NCI-H1105 (cell line): ENCODE data around the gene ROCK2.
A peak's percentile ranks its signal among the peaks of the same experiment; 100 is the strongest.

Experiments used
- DNase-seq: peaks from one replicate; lab custom pipeline; 2025; lab: John Stamatoyannopoulos, UW

Gene ROCK2

DNA sequence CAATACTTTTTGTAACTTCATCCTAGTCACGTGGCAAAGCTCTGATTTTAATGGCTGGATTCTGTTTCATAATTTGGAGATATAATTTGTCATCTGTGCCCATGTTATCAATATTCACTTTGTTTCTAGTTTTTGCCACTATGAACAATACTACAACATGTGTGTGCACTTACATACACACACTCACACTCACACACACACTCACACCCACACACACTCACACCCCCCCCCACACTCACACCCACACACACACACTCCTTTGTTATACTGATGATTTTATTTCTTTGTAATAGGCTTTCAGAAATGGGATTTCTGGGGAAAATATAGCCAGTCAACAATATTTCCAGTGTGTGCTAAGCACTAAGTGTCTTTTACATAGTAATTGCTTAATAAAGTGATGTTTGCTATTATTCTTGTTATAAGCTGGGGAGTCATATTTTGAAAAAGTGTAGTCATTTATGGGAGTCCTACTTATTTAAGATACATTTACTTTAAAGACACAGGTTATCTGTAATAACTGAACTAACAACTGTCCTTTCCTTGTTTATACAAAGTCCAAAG is 22.8 kb upstream of the ROCK2 start:
- no peak for DNase-seq

DNA sequence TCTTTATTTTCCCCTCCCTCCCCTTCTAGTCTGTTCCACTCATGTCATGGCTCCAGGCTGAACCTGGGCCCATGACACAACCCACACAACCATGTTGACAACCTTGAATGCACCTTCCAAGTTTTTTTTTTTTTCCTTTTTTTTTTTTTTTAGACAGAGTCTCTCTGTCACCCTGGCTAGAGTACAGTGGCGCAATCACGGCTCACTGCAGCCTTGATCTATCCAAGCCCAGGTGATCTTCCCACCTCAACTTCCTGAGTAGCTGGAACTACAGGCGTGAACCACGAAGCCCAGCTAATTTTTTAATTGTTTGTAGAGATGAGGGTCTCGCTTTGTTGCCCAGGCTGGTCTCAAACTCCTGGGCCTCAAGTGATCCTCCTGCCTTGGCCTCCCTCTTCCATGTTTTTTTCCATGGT is 21.9 kb upstream of the ROCK2 start:
- no peak for DNase-seq

DNA sequence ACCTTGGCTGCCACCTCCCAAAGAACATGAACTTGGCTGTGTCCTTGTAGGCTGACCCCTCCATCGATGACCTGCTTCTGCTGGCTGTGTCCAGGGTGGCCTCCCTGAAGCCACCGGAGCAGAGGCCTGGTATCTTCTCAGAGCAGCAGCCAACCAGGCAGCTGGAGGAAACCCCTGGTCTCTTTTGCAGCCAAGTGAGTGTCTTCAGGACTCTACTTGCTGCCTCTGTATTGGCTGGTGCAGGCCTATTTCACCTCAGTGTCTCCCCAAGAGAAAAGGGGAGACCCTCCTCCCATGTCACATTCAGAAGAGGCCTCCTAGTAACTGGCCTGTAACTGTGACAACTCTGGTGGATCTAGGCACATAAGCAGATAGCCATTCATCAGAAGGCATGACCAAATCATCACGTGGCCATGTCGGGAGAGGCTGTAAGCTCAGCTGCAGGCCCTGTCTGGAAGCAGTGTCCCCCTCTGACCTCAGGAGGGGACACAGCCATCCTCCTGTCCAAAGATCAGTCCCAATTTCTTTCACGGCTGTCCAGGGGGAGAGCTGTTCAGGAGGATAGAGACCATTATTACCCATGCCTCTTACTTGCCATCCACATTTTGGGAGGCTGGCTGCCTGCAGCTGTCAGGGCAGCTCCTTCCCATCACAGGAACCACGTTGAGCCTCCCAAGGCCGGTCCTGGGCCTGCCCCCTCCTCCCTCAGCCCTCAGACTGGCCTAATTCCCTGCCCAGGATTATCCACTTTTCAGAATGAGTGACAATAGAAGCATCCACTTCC is 20.9 kb upstream of the ROCK2 start:
- DNase-seq, result no peak

DNA sequence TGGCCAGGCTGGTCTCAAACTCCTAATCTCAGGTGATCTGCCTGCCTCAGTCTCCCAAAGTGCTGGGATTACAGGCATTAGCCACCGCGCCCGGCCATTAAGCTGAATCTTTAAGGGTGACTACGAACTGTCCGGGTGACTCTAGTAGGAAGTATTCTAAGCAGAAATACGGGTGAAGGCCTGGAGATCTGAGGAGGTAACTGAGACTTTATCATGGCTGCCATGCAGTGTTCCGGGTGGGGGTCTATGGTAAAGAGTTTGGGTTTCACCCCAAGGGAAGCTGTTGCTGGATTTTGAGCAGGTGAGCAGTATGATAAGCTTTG is 20.1 kb upstream of the ROCK2 start:
- no peak for DNase-seq

DNA sequence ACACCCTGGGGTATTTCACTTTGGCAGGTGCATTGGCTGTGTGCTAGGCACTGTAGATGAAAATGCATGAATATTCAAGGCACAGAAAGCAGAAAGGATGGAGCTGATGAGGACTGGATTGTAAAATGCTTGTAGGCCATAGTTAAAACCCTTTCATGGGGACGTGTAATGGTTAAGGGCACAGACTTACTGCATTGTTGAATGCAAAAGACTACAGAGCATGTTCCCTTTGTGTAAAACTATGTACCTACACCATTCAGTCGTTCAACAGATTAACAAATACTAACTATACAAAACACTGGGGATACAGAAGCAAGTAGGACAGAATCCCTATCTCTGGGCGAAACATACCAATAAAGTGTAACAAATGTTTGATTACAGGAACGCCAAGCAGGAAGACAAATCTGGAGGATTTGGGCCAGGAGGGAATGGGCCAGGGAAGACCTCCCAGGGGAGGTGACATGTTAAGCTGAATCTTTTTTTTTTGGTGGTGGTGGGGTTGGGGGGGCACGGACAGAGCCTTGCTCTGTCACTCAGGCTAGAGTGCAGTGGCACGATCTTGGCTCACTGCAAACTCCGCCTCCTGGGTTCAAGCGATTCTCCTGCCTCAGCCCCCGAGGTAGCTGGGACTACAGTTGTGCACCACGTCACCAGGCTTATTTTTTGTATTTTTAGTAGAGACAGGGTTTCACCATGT is 19.6 kb upstream of the ROCK2 start:
- DNase-seq, result no peak

DNA sequence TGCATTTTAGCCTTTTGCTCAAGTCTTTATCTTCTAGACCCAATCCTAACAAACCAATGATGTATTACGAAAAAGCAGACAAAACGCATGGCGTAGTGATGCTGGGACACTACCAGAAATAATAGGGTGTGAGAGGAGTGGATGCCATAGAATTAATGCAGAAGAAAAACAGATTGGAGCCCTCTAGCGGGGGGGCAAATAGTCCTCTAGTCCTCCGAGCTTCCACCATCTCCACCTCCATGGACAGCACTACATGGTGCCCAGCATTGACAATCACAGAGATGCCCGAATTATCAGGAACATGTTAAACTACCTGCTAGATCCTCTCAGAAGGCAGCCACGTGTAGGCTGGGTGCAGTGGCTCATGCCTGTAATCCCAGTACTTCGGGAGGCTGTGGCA is 15.4 kb upstream of the ROCK2 start:
- DNase-seq, result no peak

DNA sequence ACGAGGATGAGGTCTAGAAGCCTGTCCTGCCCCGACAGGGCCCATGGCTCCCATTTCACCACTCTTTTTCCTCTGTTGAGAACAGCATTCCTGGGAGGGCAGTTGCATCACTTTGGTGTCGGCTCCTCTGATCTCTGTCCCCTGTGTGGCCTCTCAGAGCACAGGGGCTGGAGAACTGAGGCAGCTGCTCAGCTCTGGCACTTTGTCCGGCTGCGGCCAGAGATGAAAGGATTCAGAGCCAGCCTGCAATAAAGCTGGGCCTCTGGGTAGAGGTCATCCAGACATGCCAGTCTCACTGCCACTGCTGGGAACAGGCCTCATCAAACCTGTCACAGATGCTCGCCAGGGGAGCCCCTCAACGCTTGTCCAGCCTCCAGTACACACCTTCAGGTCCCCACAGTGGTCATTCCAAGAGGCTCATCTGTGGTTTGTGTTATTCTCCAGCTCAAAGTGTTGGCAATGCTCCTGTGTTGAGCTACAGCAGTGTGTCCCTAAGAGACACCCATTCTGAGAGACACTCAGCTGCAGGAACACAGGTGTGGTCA is 13.1 kb upstream of the ROCK2 start:
- no peak for DNase-seq

DNA sequence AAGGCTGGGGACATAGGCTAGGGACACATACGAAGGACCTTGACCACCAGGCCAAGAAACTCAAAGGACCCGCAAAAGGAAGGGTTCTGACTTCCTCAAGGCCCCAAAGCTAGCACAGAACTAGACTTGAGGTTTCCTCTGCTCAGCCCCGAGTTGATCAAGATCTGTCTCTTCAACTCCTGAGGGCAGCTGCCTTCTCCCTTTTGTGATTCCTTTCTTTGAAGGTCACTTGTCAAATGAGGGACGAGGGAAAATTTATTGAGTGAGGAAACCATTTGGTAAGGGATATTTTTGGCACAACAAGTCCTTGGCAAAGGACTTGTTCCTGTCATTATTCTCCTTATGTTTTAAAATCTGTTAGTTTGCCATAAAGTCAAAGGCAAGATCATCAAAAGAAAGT is 12.3 kb upstream of the ROCK2 start:
- DNase-seq, result no peak

DNA sequence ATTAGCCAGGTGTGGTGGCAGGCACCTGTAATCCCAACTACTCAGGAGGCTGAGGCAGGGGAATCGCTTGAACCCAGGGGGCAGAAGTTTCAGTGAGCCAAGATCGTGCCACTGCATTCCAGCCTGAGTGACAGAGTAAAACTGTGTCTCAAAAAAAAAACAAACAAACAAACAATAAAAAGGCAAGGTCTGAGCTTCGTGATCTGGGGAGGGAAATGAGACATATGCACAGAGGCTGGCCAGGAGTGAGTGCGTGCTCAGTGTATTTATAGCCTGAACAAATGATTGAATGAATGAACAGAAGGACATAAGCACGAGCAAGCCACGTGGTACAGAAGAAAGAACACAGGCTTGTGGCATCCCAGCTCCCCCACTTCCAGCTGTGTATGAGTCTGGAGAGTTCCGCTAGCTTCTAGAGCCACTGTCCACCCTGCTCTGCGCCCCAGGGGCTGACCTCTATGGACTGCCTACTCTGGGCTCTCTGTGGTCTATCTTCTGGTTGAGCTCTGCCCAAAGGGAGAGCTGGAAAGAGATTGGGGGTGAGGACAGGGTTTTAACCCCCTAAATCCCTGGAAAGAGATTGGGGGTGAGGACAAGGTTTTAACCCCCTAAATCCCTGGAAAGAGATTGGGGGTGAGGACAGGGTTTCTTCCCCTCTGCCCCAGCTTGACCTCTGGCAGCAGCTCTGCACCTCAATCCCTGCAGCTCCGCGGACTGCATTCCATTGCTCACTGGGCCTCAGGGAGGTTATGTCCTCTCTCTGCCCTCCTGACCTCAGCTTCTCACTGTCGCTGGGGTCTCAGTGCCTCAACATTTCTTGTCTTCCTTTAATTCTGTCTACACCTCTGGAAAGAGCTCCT is 11.0 kb upstream of the ROCK2 start:
- DNase-seq, result no peak

DNA sequence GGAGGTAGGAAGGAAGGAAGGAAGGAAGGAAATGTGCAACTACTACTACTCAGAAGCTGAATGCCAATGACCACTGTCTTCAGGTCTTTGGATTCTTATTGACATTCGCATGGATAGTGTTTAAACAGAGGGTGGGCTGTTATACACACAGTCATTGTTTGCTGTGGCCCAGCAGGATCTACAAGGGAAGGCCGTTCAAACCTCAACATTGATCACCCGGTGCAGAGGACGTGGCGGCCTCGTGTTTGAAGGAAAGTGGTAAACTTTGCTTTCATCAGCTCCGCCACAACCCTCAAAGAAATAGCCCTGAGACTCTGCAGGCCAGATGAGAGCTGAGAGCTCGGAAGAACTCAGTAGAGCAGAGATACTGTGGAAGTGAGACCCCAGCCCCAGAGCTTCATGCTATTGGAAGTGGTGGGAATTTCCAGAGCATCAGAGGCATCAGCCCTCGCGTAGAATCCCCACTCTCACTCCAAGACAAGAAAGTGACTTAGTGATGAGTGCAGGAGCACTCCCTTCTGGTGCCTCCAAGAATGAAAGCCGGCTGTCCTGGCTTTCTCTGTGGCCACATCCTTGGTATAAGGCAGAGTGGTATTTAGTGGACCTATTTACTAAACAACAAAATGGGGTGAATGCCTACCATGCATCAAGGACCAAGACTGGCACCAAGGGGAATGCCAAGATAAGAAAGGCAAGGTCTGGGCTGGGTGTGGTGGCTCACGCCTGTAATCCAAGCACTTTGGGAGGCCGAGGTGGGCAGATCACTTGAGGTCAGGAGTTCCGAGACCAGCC is 10.1 kb upstream of the ROCK2 start:
- DNase-seq, result no peak

DNA sequence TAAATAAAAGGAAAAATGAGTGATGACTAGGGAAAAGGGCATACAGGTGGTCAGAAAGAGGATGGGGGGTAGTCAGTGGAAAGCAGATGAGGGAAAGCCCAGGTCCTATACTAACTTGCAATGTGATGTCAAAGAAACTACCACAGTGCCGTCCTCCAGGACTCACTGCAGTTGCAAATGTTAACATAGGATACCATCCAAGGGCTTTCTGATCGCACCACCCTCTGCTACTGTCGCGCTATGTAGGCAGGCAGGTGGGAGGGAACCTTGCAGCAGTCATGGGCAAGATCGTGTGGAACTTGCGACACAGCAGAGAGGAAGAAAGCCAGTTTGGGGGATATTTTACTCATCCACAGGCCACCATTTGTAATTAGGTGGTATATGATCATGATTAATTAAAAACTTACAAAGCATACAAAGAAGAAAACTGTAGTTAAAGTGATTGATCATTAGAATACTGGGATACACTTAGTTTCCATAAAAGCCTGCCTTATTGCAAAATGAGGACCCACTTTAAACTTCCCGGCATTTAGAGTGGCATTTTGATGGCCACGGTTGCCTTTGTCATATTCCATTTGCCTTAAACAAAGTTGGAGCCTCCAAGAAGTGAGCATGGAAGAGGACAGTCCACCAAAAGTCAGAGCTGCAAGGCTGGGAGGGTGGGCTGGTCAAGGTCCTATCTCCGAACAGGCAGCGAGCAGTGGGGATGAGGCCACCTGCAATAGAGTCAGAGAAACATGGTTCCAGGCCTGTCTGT is 8.5 kb upstream of the ROCK2 start:
- DNase-seq, result no peak

DNA sequence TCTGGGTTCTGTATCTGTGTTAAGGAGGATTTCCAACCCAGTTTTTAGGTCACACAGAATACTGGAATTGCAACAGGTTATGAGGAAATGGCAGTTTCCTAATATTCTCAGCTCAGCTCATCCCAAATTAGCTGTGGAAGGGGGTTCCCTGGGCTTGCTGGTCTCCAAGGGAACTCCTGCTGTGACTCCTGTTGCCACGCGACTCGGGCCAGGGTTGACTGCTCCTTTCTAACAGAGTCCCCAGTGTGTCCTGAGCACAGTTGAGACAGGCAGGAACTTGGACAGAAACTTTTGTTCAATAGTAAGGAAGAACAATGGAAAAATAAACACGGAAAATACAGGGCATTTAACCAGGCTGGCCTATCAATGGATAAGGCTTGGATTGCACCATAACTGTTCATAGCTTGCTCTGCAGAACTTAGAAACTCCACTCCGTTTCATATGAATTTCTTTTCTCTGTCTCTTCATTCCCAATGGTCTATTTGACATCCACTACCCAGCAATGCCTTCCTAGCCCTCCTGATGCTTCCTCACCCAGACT is 3.8 kb upstream of the ROCK2 start:
- DNase-seq, result no peak

DNA sequence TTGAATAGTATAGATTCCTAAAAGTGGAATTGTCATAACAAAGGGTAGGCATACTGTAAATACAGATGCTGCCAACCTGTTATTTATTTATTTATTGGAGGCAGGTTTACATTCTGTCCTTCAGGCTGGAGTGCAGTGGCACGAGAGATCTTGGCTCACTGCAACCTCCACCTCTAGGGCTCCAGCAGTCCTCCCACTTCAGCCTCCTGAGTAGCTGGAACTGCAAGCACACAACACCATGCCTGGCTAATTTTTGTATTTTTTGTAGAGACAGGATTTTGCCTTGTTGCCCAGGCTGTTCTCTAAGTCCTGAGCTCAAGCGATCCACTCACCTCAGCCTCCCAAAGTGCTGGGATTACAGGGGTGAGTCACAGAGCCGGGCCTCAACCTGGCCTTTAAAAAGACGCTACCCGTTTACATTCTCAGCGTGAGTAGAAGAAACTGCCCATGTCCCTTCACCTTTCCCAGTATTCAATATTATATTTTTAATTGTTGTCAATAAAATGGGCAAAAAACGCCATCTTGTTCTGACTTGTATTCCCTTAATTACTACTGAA is 3.0 kb upstream of the ROCK2 start:
- no peak for DNase-seq

DNA sequence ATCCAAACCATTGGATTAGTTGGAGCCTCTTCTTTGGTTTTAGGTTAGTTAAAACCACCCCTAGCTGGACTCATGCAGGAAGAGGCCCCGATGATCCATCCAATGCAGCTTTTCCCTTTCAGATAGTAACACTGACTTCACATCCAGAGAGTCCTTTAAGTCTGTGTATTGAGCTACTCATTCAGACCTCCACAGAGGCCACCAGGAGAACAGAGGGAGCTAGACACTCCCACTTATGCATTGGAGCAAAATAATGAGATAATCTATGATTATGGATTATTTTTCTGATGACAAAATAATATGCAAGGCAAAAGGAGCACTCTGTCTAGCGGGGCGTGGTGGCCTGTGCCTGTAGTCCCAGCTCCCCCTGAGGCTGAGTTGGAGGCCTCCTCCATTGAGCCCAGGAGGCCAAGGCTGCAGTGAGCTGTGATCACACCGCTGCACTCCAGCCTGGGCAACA is 1.6 kb upstream of the ROCK2 start:
- DNase-seq, result no peak

DNA sequence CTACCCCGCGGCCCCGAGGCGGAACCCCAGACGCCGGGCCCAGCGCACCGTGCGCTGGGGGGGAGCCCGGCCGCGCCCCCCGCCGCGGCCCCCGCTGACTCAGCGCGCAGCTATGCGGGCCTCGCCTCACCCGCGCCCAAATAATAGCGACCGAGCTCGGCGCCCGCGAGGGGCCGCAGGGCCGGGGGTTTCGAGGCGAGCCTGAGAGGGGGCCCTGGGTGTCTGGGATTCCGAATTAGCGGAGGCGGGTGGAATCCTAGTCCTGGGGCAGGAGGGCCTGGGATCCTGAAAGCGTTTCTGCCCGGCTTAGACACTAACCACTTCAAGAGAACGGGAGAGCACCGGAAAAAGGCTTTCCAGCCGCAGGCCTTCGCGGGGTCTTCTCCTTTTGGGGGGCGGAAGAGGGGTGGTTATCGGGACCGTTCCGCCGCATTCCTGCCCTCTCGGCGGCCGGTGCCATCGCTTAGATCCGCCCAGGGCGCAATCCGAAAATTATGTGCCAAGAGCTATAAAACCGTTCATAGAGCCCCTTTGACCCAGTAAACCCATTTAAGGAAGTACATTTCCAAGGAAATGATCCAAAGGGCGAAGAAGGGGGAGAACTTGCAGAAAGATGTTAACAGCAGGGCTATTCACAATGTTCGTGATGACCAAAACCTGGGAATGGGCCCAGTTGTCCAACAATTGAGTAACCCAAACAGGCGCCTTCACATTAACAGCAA is 681 bp upstream of the ROCK2 start:
- DNase-seq, result no peak

DNA sequence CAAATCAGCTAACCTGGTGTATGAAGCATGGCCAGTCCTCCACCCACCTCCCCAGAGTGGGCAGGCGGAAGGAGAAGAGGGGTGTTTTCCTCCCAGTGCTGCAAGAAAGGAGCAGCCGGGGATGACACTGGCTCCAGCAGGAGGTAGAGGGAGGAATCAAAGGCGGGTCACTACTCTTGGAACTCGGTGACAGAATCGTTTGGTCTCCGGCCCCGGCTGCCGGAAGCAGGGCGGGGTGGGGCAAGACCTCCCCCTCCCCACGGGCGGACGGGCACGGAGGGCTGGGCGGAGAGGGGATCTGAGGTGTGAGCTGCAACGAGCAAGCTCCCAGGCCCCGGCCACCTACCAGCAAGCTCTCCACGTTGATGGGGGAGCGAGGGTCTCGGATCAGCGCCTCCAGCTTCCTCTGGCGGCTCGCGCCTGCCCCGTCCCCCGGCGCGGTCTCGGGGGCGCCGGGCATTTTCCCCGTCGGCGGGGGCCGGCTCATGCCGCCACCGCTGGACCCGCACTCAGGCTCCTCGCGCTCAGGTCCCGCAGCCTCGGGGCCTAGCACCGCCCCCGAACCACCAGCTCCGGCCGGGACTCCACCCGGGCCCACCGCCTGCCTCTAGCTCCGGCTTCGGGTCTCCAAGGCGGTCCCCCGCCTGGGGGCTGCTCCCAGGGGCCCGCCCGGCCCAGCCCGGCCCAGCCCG is 640 bp downstream of the ROCK2 start:
- peak; percentile 11 for DNase-seq

DNA sequence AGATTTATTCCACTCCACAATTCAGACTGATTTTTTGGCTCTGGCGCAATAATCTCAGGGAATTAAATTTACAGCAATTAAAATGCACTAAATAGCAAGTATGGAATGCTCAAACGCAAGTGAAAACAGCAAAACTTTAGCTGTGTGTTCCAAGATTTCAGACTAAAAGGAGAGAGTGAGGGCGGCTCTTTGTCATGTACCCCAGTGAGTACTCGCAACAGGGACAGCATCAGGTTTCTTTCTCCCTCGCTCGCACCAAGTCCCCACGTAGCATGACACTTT is 1.1 kb downstream of the ROCK2 start:
- no peak for DNase-seq

DNA sequence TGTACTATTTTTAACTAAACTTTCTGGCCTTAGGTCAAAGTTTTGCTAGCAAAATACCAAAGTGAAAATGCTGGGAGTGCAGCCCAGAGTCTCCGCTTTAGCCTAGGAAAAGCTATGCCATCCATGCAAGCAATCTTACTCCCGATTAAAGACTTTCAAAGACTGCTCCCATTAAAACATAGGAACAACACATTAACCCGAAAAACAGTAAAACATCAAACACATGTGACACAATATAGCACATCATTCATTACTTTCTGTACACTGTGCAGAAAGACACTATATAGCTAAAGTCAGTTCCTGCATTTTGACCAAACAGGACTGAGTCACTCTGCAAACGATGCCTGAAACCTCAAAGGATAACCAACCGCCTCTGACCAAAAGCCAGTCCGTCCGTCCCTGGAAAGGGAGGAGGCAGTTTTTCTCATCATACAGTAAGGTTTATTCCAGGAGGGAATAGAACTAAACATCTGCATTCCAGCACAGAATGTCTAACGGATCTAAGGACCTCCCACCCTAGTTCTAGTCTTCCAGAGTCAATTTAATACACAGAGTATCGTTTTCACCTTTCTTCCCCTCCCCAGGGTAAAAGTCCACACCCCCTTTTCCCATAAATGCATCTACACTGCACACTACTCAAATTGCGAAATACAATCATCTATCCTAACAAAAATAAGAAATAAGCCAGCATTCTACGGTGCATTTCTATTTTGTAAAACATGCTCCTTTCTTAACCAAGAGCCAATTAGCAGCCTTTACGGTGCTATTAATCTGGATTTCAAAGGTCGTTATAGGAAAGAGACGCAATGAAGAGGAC is 1.7 kb downstream of the ROCK2 start:
- no peak for DNase-seq
